MCF 10A (cell line): Measurements from ENCODE around the gene WNT5B. TPM values are rescaled to one million over a fixed set of nuclear protein-coding genes. Genes with fewer than 3 reads are reported as not detected.

ENCODE experiments used
- BruUV-seq: library from RNA; stranded (reverse); fragments of 400-500 nt; replicated peaks from 2 replicates; lab custom pipeline; 2021; lab: Mats Ljungman, UMichigan
- CTCF ChIA-PET: fragments of 300-600 bp; sonication (Branson Sonifier 250); formaldehyde crosslinking; extraction: SDS; loops from one replicate; lab custom pipeline; 2021; ENCODE audit warnings: antibody characterized with exemption, inconsistent platforms; lab: Yijun Ruan, JAX
- POLR2A ChIA-PET: fragments of 300-600, 350-650 bp; sonication (Branson Sonifier 250); formaldehyde crosslinking; extraction: SDS; loops from one replicate; lab custom pipeline; 2020; ENCODE audit warnings: antibody characterized with exemption, inconsistent platforms; lab: Yijun Ruan, JAX
- DNase-seq: peaks from one replicate; pipeline ENCODE4 v3.0.0-alpha.2; 2018; ENCODE audit not compliant: unreplicated experiment
- H3K27ac Mint-ChIP-seq: one replicate; pipeline ENCODE4 v1.8.0; 2022; ENCODE audit warnings: mild to moderate bottlenecking, low read depth, mixed read lengths; ENCODE audit not compliant: unreplicated experiment
- H3K27me3 Mint-ChIP-seq: one replicate; pipeline ENCODE4 v1.8.0; 2022; ENCODE audit warnings: mixed read lengths; ENCODE audit not compliant: insufficient read depth, unreplicated experiment
- H3K36me3 Mint-ChIP-seq: one replicate; pipeline ENCODE4 v1.8.0; 2022; ENCODE audit warnings: mild to moderate bottlenecking, moderate library complexity, mixed read lengths; ENCODE audit not compliant: insufficient read depth, unreplicated experiment
- H3K4me1 Mint-ChIP-seq: one replicate; pipeline ENCODE4 v1.8.0; 2022; ENCODE audit warnings: mixed read lengths; ENCODE audit not compliant: insufficient read depth, unreplicated experiment
- H3K4me3 Mint-ChIP-seq: one replicate; pipeline ENCODE4 v1.8.0; 2022; ENCODE audit warnings: mild to moderate bottlenecking, moderate library complexity, mixed read lengths; ENCODE audit not compliant: unreplicated experiment
- H3K9me3 Mint-ChIP-seq: one replicate; pipeline ENCODE4 v1.8.0; 2022; ENCODE audit warnings: mixed read lengths; ENCODE audit not compliant: unreplicated experiment
- CTCF ChIP-seq: fragments of 200-600 bp; IDR thresholded peaks from one replicate; pipeline ENCODE4 v1.8.0; 2022; ENCODE audit warnings: antibody characterized with exemption, mild to moderate bottlenecking; ENCODE audit not compliant: unreplicated experiment
- intact Hi-C: fragments of 100-400 bp; cut with micrococcal nuclease; formaldehyde crosslinking; loops from 2 replicates; pipeline ENCODE4 v1.14.1; 2022
- total RNA-seq: library from RNA; stranded (reverse); gene quantifications from 2 replicates; pipeline ENCODE4 v1.2.3, GENCODE V29; 2022

WNT5B gene
- total RNA-seq, 1 experiment from 2014 or later: 0.21 TPM

DNA sequence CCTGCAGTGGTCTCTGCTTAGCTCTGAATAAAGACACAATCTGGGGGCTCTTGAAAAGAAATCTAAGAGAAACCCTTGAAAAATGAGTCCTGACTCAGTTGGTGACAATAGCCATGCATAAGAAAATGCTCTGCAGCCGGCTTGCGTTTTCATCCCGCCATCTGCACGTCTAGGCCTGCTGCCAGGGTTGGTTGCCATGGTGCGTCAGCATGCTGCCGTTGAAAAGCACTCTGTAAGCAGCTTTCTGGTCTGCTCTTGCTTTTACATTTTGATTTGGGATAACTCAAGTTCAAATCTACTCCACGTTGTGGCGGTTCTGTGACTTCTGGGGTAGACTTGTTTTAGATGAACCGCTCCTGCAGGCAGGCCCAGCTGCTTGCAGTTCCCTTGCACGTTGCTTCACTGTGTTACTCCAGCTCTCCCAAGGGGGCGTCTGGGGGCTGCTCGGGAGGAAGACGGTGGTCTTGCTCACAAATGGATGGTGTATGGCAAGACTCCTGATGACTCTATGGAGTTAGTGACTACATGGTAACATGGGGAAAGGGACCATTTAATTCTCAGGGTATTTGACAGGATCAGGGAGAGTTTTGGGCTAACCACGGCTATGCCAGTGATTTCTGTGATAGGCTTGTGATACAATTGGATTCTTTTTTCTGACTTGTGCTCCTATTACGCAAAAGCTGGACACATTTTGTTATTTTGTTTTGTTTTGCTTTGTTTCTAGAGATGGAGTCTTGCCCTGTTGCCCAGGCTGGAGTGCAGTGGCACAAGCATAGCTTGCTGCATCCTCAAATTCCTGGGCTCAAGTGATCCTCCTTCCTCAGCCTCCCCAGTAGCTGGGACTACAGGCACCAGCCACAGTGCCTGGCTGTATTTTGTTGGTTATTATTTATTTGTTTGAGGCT is 15.8 kb downstream of the WNT5B start:
- no peak for TF ChIP-seq CTCF
- Mint-ChIP-seq H3K4me3 (no peak overlapping the region), H3K4me1 (no peaks in the 10 kb centered on the region), H3K9me3 (no peaks in the 10 kb centered on the region), H3K27me3 (no peaks in the 10 kb centered on the region), H3K27ac (no peak overlapping the region), H3K36me3 (no peaks in the 10 kb centered on the region)
- intact Hi-C loops: no loop called here
- BruUV-seq: no TSS peak
- peak; percentile 32 for DNase-seq
- CTCF ChIA-PET: interaction anchor here (0.9 to 17.9 kb wide), 5 partner anchors 9 to 295 kb away, joined by 4 to 341 read pairs (median 7); no protein-coding TSS in a partner anchor
- POLR2A ChIA-PET: interaction anchor here (0.7 to 1.0 kb wide), 4 partner anchors 13 to 157 kb away, joined by 3 to 5 read pairs (median 3); no protein-coding TSS in a partner anchor

- H3K27me3 Mint-ChIP-seq: no peaks in the 10 kb centered on the region
- CTCF ChIA-PET: interaction anchor here (1.1 to 17.9 kb wide), 4 partner anchors 11 to 294 kb away, joined by 3 to 341 read pairs (median 72); no protein-coding TSS in a partner anchor
- DNase-seq: no peak
- no peaks in the 10 kb centered on the region for H3K9me3 Mint-ChIP-seq
- BruUV-seq: no TSS peak
- H3K4me3 Mint-ChIP-seq: no peak overlapping the region
- intact Hi-C loops: no loop called here
- H3K27ac Mint-ChIP-seq: no peak overlapping the region
- H3K36me3 Mint-ChIP-seq: no peaks in the 10 kb centered on the region
- POLR2A ChIA-PET: interaction anchor here (1.0 kb wide), 2 partner anchors 146 to 156 kb away, joined by 3 read pairs; no protein-coding TSS in a partner anchor
- no peak for TF ChIP-seq CTCF
- H3K4me1 Mint-ChIP-seq: no peaks in the 10 kb centered on the region
These were observed 16.8 kb downstream of the WNT5B start for GRCh38 chr12:1645819-1646218.

DNA sequence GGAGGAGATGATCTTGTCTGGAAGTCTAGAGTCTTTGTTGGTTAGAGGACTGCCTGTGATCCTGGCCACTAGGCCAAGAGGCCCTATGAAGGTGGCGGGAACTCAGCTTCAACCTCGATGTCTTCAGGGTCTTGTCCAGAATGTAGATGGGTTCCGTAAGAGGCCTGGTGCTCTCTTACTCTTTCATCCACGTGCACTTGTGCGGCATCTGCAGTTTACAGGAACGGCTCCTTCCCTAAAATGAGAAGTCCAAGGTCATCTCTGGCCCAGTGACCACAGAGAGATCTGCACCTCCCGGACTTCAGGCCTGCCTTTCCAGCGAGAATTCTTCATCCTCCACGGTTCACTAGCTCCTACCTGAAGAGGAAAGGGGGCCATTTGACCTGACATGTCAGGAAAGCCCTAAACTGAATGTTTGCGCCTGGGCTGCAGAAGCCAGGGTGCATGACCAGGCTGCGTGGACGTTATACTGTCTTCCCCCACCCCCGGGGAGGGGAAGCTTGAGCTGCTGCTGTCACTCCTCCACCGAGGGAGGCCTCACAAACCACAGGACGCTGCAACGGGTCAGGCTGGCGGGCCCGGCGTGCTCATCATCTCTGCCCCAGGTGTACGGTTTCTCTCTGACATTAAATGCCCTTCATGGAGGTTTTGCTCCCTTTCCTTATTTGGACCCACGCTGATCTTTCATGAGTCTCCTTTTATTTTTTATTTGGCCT is 17.7 kb downstream of the WNT5B start:
- H3K27ac Mint-ChIP-seq: no peak overlapping the region
- H3K4me1 Mint-ChIP-seq: no peaks in the 10 kb centered on the region
- no peaks in the 10 kb centered on the region for H3K36me3 Mint-ChIP-seq
- ChIA-PET CTCF (interaction anchor here (1.1 to 17.9 kb wide), 4 partner anchors 12 to 293 kb away, joined by 3 to 341 read pairs (median 72); no protein-coding TSS in a partner anchor), POLR2A (no interaction called here)
- H3K9me3 Mint-ChIP-seq: no peaks in the 10 kb centered on the region
- no TSS peak for BruUV-seq
- no peak overlapping the region for H3K4me3 Mint-ChIP-seq
- intact Hi-C loops: no loop called here
- H3K27me3 Mint-ChIP-seq: peaks cover 8% of the 10 kb centered on the region
- no peak for TF ChIP-seq CTCF
- no peak for DNase-seq

DNA sequence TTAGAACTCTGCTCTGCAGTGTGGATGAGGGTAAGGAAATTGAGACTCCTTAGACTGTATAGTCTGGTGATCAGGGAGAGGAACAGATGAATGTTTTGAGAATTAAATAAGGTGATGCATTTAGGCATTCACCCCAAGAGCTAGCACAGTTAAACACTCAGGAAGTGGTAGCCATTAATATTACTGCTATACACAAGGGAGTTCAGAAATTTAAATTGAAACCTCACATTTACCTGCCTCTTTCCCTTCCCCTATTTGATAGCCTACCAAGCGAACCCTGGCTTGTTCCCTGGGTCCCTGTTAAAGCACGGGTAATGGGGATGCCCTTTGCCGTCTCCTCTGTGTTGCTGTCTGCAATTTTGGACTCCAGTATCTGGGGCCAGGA is 18.2 kb downstream of the WNT5B start:
- H3K36me3 Mint-ChIP-seq: no peaks in the 10 kb centered on the region
- intact Hi-C loops: no loop called here
- CTCF ChIA-PET: interaction anchor here (1.1 to 17.9 kb wide), 3 partner anchors 12 to 293 kb away, joined by 3 to 341 read pairs (median 139); no protein-coding TSS in a partner anchor
- no peaks in the 10 kb centered on the region for H3K9me3 Mint-ChIP-seq
- no TSS peak for BruUV-seq
- peaks cover 10% of the 10 kb centered on the region for H3K27me3 Mint-ChIP-seq
- no peak overlapping the region for H3K4me3 Mint-ChIP-seq
- POLR2A ChIA-PET: no interaction called here
- no peaks in the 10 kb centered on the region for H3K4me1 Mint-ChIP-seq
- TF ChIP-seq CTCF: no peak
- H3K27ac Mint-ChIP-seq: no peak overlapping the region
- no peak for DNase-seq
